Head of caudate nucleus (tissue), 42 donors: ENCODE data around the gene KIR2DL1.
"Not testable (repeated sequence)": the region's sequence is repeated elsewhere in the genome, so short reads cannot be mapped to it uniquely, and the experiment has no call there.

Experiments
- DNase-seq, 42 donors: peaks; one replicate each; pipeline versions ENCODE4 v3.0.0 to v3.0.0-alpha.2; 2020 to 2021; ENCODE audit warnings: mixed read lengths in 7 of 42
- intact Hi-C: fragments of 100-400 bp; cut with DNase I; formaldehyde crosslinking; loops from one replicate; pipeline ENCODE4 v1.15.0; 2022

KIR2DL1 gene

GRCh38 chr19:54766464-54766863 lies 3.1 kb upstream of the KIR2DL1 start:
- DNase-seq, intact Hi-C loops: not testable (repeated sequence)

GRCh38 chr19:54770511-54770910 lies 918 bp downstream of the KIR2DL1 start:
- DNase-seq, intact Hi-C loops: not testable (repeated sequence)

GRCh38 chr19:54771018-54771960 lies 1.7 kb downstream of the KIR2DL1 start:
- DNase-seq, intact Hi-C loops: not testable (repeated sequence)

GRCh38 chr19:54772666-54773065 lies 3.1 kb downstream of the KIR2DL1 start:
- intact Hi-C loops, DNase-seq: not testable (repeated sequence)

GRCh38 chr19:54775095-54775815 lies 5.7 kb downstream of the KIR2DL1 start:
- DNase-seq, intact Hi-C loops: not testable (repeated sequence)

GRCh38 chr19:54775830-54776229 lies 6.2 kb downstream of the KIR2DL1 start:
- intact Hi-C loops, DNase-seq: not testable (repeated sequence)

GRCh38 chr19:54777851-54778250 lies 8.3 kb downstream of the KIR2DL1 start:
- intact Hi-C loops, DNase-seq: not testable (repeated sequence)

GRCh38 chr19:54778896-54779295 lies 9.3 kb downstream of the KIR2DL1 start:
- DNase-seq, intact Hi-C loops: not testable (repeated sequence)

- intact Hi-C loops, DNase-seq: not testable (repeated sequence)
Observed at GRCh38 chr19:54782916-54783315, 13.3 kb downstream of the KIR2DL1 start.

GRCh38 chr19:54786091-54786723 lies 16.6 kb downstream of the KIR2DL1 start:
- DNase-seq, intact Hi-C loops: not testable (repeated sequence)

GRCh38 chr19:54788154-54788553 lies 18.6 kb downstream of the KIR2DL1 start:
- intact Hi-C loops = not testable (repeated sequence)
- peak in 7 of 42 donors; percentile 2 to 24 (median 10) for DNase-seq

GRCh38 chr19:54790711-54791110 lies 21.1 kb downstream of the KIR2DL1 start:
- intact Hi-C loops = no loop called here
- no peak for DNase-seq

GRCh38 chr19:54791476-54791875 lies 21.9 kb downstream of the KIR2DL1 start:
- DNase-seq = no peak
- intact Hi-C loops = no loop called here

- intact Hi-C loops = no loop called here
- DNase-seq = no peak
Observed at GRCh38 chr19:54792814-54793213, 23.2 kb downstream of the KIR2DL1 start.

GRCh38 chr19:54795758-54796157 lies 26.2 kb downstream of the KIR2DL1 start:
- intact Hi-C loops = no loop called here
- no peak for DNase-seq

- intact Hi-C loops = no loop called here
- no peak for DNase-seq
Observed at GRCh38 chr19:54803410-54803809, 33.8 kb downstream of the KIR2DL1 start, which contains the start of gene KIR2DL4. TSS of gene KIR2DL4 (plus strand) at chr19:54803610. CDS start at chr19:54803652, 42 bp downstream.

- no peak for DNase-seq
- intact Hi-C loops = no loop called here
Observed at GRCh38 chr19:54804101-54804500, 34.5 kb downstream of the KIR2DL1 start.

- no peak for DNase-seq
- intact Hi-C loops = no loop called here
Observed at GRCh38 chr19:54804571-54804970, 35.0 kb downstream of the KIR2DL1 start.
